ENCODE data around the gene FHIT. TPM values are rescaled to one million over a fixed set of nuclear protein-coding genes. Genes with fewer than 3 reads are reported as not detected.

The FHIT gene
- total RNA-seq, 1 donor from 2014 or later = 0.53 TPM

GRCh38 chr3:60309539-60310268 lies 941.5 kb downstream of the FHIT start:
- DNase-seq (ENCODE audit: low read depth) = no peak

DNA sequence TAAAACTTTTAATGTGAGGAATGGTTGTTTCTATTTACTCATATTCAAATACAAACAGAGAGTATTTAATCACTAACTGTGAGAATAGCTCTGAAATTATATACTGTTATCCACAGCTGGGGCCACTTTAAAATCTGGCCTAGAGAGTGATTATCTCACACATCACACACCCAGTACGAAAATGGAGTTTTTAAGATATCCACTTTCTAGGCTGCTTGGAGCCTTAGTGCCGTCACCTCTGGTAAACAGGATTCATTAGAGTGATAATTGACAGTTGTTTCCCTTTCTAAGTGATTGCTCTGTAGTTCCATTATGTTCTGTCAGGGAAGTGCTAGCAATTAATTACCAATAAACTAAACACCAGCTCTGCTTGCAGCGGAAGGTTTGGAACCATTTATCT lies 942.4 kb downstream of the FHIT start:
- DNase-seq (ENCODE audit: low read depth) = no peak

DNA sequence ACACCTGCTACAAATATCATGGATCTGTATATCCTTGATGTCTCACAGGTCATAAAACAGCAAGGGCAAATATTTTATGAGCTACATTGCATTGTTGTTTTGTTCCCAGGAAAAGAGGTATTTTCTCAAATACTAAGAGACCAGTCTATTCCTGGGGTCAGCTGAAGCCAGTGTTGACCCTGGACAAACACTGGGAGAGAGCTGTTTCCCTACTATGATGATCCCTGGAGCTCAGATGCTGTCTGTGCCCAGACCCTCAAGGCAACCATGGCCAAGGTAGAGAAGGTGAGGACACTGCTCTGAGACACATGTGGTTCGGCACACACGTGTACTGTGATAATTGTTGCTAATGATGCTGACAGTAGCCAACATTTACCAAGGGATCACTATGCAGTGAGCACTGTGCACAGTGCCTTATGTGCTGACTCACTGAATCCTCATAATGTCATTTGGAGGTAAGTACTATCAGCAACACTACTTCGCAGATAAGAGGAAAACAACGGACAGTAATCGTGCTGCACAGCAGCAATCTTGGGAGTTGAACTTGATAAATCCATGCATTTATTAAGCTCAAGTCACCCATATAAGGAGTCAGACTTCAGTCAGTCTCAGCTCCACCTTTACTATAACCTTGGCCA lies 943.6 kb downstream of the FHIT start:
- DNase-seq (ENCODE audit: low read depth) = no peak

GRCh38 chr3:60304112-60304511 lies 947.1 kb downstream of the FHIT start:
- no peak for DNase-seq (ENCODE audit: low read depth)

DNA sequence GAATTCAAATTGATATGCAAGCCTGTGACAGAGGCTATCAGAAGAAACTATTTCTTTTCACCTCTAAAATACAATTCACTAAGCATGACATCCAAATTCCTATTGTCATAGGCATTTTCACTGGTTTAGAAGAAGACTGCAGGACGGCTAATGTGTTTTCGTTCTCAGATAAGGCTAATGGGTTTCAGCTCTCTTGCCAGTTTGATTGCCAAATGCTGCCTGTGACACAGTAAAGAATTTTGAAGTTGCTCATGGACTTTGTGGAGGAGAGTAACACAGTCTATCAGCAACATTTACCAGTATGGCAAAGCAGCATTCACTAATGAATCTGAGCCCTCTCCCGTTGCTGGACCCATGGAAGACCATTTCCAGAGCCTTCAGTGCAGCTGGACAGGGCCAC lies 948.1 kb downstream of the FHIT start:
- DNase-seq (ENCODE audit: low read depth) = no peak

- no peak for DNase-seq (ENCODE audit: low read depth)
Observed at GRCh38 chr3:60301142-60301541, 950.1 kb downstream of the FHIT start.

DNA sequence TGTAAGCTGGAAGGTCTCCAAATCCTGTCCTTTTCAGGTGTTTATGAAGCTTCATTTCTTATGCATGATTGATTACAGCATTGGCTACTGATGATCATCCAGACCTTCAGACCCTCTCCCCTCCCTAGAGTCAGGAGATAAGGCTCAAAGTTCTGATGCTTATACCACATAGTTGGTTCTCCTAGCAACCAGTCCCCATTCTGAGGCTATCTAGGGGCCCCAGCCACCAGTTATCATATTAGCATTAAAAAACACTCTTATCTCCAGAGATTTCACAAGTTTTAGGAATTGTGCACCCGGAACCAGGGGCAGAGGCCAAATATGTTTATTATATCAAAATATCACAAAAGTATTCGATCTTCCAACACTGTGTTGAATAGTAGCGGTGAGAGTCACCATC lies 953.1 kb downstream of the FHIT start:
- DNase-seq (ENCODE audit: low read depth) = no peak

DNA sequence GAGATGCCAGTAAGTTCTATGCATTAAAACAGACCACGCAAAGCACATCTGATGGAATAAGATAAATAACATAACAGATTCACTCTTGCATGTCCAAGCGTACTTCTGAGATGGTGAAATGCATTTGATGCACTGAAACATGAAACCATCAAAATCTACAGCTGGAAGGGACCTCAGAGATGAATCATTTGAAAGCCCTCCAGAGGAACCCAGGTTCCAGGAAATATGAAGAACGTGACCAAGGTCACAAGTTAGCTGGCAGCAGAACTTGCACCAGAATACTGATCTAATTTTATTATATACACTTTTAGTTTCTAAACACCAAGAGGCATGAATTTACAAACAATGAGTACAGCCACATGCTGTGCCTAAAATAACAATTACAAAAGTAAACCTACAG lies 957.1 kb downstream of the FHIT start:
- DNase-seq (ENCODE audit: low read depth) = no peak

GRCh38 chr3:60291115-60291514 lies 960.1 kb downstream of the FHIT start:
- DNase-seq (ENCODE audit: low read depth) = no peak

DNA sequence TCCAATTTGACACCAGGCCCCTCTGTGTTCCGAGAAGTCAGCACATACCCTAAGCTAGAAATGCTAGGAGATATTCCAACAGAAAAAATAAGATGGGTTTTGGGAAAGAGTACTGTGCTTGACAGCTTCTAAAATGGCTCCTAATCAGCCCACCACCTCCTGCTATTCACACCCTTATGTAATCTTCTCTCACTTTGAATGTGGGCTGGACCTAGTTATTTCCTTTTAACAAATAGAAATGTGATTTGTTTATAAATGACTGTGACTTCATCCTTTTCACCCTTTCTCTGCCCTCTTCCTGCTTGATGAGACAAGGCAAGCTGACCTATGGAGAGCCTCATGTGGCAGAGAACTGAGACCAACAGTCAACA lies 961.1 kb downstream of the FHIT start:
- no peak for DNase-seq (ENCODE audit: low read depth)

GRCh38 chr3:60289341-60290121 lies 961.7 kb downstream of the FHIT start:
- DNase-seq (ENCODE audit: low read depth) = no peak

DNA sequence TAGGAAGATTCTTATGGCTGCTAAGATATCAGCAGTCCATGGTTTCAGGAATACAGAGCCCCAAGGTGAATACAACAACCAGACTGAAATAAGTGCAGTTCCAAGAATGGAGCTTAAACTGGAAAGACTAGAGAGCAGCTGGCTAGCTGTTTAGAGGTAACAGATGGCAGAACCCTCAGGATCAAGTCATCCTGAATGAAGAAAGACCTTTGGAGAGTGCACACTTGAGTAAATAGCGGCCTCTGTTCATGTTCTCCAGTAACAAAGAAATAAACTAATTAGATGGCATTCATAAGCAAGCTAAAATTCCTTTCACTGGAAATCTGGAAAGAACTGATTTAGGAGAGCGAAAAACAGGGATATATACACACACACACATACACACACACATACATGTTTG lies 968.4 kb downstream of the FHIT start:
- DNase-seq (ENCODE audit: low read depth) = no peak

DNA sequence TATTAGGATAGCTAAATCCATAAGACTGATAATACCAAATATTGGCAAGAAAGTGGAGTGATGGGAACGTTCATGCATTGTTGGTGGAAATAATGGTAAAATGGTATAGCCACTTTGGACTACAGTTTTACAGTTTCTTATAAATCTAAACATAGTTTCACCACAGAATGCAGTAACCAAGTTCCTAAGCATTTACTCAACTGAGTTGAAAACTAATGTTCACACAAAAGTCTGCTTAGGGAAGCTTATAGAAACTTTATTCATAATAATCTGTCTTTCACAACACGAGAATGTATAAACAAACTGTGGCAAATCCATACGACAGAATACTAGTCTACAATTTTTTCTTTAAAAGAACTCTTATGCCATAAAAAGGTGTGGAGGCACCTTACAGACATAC lies 969.3 kb downstream of the FHIT start:
- no peak for DNase-seq (ENCODE audit: low read depth)

GRCh38 chr3:60277361-60277800 lies 973.9 kb downstream of the FHIT start:
- DNase-seq (ENCODE audit: low read depth) = no peak

GRCh38 chr3:60276615-60277014 lies 974.6 kb downstream of the FHIT start:
- DNase-seq (ENCODE audit: low read depth) = no peak

DNA sequence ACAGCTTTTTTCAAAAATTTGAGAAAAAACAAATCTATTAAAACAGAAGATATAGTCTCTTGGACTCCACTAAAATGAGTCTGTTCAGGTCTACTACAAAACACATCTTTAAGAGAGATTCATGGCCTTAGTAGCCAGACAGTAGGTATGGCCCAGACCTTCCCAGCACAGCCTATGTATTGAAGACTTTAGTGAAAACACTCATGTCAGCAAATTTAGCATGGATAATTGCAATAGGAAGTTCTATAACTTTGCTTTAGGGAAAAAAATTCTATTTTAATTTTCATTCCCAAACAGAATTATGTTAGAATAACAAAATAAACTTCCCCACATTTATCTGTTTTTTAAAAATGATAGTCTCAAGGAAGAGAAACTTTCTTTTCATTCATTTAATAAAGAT lies 976.6 kb downstream of the FHIT start:
- DNase-seq (ENCODE audit: low read depth) = no peak

- no peak for DNase-seq (ENCODE audit: low read depth)
Observed at GRCh38 chr3:60274098-60274497, 977.2 kb downstream of the FHIT start.

DNA sequence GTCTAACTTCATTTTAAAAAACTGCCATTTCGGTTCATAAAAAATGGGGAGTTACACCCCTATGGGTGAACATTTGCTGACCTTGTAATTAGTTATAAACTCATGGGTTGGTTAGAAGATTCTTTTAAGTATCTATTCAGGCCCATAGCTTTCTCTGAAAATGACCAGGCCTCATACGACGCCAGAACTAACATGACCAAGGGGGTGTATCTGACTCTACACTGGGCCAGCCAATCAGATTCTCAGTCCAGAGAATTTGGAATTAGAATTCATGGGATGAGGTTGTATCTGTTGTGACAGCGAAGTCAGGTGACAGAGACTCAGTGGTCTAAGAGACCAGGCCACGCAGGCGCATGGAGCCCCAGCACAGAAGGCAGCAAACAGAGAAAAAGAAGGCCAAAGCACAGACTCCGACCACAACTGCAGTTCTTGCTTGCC lies 981.4 kb downstream of the FHIT start:
- DNase-seq (ENCODE audit: low read depth) = no peak

- no peak for DNase-seq (ENCODE audit: low read depth)
Observed at GRCh38 chr3:60269377-60269776, 981.9 kb downstream of the FHIT start.

- DNase-seq (ENCODE audit: low read depth) = no peak
Observed at GRCh38 chr3:60268123-60268522, 983.1 kb downstream of the FHIT start.

- DNase-seq (ENCODE audit: low read depth) = no peak
Observed at GRCh38 chr3:60266444-60266843, 984.8 kb downstream of the FHIT start.

- no peak for DNase-seq (ENCODE audit: low read depth)
Observed at GRCh38 chr3:60263191-60263590, 988.1 kb downstream of the FHIT start.

Measured in myocyte (in vitro differentiated cells).